HepG2 (cell line): ENCODE measurements around the gene TESK1. TPM values are rescaled to one million over a fixed set of nuclear protein-coding genes. Genes with fewer than 3 reads are reported as not detected.

Experiments
- ATAC-seq: fragments of 200-7000 bp; cut with Tn5 transposase; 3 replicates; pipeline ENCODE4 v1.9.1; 2020; ENCODE audit warnings: mild to moderate bottlenecking, moderate library complexity
- BruUV-seq: library from RNA; stranded (reverse); fragments of 400-500 nt; replicated peaks from 2 replicates; lab custom pipeline; 2021; lab: Mats Ljungman, UMichigan
- CTCF ChIA-PET: fragments of 300-600 bp; formaldehyde crosslinking; extraction: SDS; loops from one replicate; lab custom pipeline; 2021; ENCODE audit warnings: low total read pairs, inconsistent platforms, low intra/inter-chr PET ratio; lab: Yijun Ruan, JAX
- POLR2A ChIA-PET: fragments of 350-600 bp; sonication (Branson Sonifier 250); formaldehyde crosslinking; loops from one replicate; lab custom pipeline; 2020; ENCODE audit warnings: antibody characterized with exemption, inconsistent platforms; lab: Yijun Ruan, JAX
- DNase-seq: peaks from one replicate; pipeline ENCODE4 v3.0.0-alpha.2; 2015; ENCODE audit warnings: low spot score
- FAIRE-seq: peaks from 3 replicates; lab custom pipeline; 2011; peaks lifted over from hg19 to GRCh38; lab: Jason Lieb, UNC
- H2AFZ ChIP-seq: one replicate; pipeline ENCODE4 v1.6.1; 2011; ENCODE audit warnings: low read length, inconsistent platforms
- H3K27ac ChIP-seq: fragments of 300-600 bp; 3 replicates; pipeline ENCODE4 v1.8.0; 2011; ENCODE audit warnings: mixed run types, mild to moderate bottlenecking, mixed read lengths, low read length, inconsistent platforms; ENCODE audit not compliant: insufficient read depth; ENCODE audit errors: extremely low read length
- H3K27me3 ChIP-seq, 2 experiments: fragments of 200-600 bp in 1 of 2; 2 replicates in 1 of 2; 3 replicates in 1 of 2; pipeline versions ENCODE4 v1.6.0 to v1.8.0; 2011; ENCODE audit warnings: low read length in 2 of 2, mild to moderate bottlenecking in 2 of 2, moderate library complexity in 2 of 2, inconsistent platforms in 1 of 2; ENCODE audit not compliant: insufficient read depth in 2 of 2, control insufficient read depth in 1 of 2
- H3K36me3 ChIP-seq, 2 experiments: fragments of 200-600 bp in 1 of 2; replicated peaks in 1 of 2; 2 replicates in 1 of 2; 3 replicates in 1 of 2; pipeline versions ENCODE4 v1.5.1 to v1.8.0; 2011; ENCODE audit warnings: low read length in 2 of 2, inconsistent platforms in 1 of 2; ENCODE audit not compliant: insufficient read depth in 2 of 2, control insufficient read depth in 1 of 2
- H3K4me1 ChIP-seq: 2 replicates; pipeline ENCODE4 v1.5.1; 2012; ENCODE audit warnings: low read length, inconsistent platforms; ENCODE audit not compliant: insufficient read depth
- H3K4me2 ChIP-seq: 2 replicates; pipeline ENCODE4 v1.6.0; 2011; ENCODE audit warnings: low read depth, low read length, inconsistent platforms
- H3K4me3 ChIP-seq, 3 experiments: fragments of 200-600 bp in 1 of 3; sonication (generic), shearing (Covaris generic) in 1 of 3; replicated peaks in 1 of 3; 2 replicates each; pipeline ENCODE4 v1.5.1; 2011 to 2016; ENCODE audit warnings: low read length in 3 of 3, inconsistent platforms in 2 of 3, low read depth in 2 of 3, mild to moderate bottlenecking in 2 of 3, control low read depth in 1 of 3, mixed read lengths in 1 of 3; ENCODE audit not compliant: insufficient read depth in 1 of 3
- H3K79me2 ChIP-seq: one replicate; pipeline ENCODE4 v1.6.1; 2011; ENCODE audit warnings: low read length, inconsistent platforms; ENCODE audit not compliant: insufficient read depth
- H3K9ac ChIP-seq: 2 replicates; pipeline ENCODE4 v1.6.0; 2011; ENCODE audit warnings: mild to moderate bottlenecking, low read depth, low read length, inconsistent platforms; ENCODE audit not compliant: insufficient read depth
- H3K9me3 ChIP-seq: 2 replicates; pipeline ENCODE4 v1.5.1; 2012; ENCODE audit warnings: mild to moderate bottlenecking, low read length
- H4K20me1 ChIP-seq: 2 replicates; pipeline ENCODE4 v1.6.0; 2011; ENCODE audit warnings: inconsistent platforms, mild to moderate bottlenecking, low read length, moderate library complexity; ENCODE audit not compliant: insufficient read depth
- CHD4 ChIP-seq: fragments of 200-600 bp; sonication (generic); IDR thresholded peaks from 2 replicates; pipeline ENCODE4 v1.7.0; 2017; ENCODE audit warnings: mild to moderate bottlenecking, low read length, borderline replicate concordance
- ERF ChIP-seq: IDR thresholded peaks from 2 replicates; pipeline ENCODE4 v1.6.1; 2018; ENCODE audit warnings: missing biosample characterization, missing genetic modification reagents
- FOXP1 ChIP-seq, 2 experiments: fragments of 450-650 bp in 1 of 2; IDR thresholded peaks; 2 replicates each; pipeline ENCODE4 v1.6.1; 2017 to 2018; ENCODE audit warnings: antibody characterized with exemption in 1 of 2
- JARID2 ChIP-seq: sonication (generic); formaldehyde crosslinking; IDR thresholded peaks from 2 replicates; pipeline ENCODE4 v1.8.1; 2023; ENCODE audit warnings: missing genetic modification reagents, inconsistent platforms; ENCODE audit not compliant: insufficient replicate concordance
- REPIN1 ChIP-seq: sonication (generic); formaldehyde crosslinking; IDR thresholded peaks from 2 replicates; pipeline ENCODE4 v1.8.0; 2022; ENCODE audit warnings: missing genetic modification reagents, low read depth, mild to moderate bottlenecking, borderline replicate concordance
- ZFP91 ChIP-seq: sonication (generic); formaldehyde crosslinking; IDR thresholded peaks from 2 replicates; pipeline ENCODE4 v1.9.0; 2022; ENCODE audit warnings: missing genetic modification reagents, mild to moderate bottlenecking, borderline replicate concordance
- ZNF251 ChIP-seq: sonication (generic); formaldehyde crosslinking; IDR thresholded peaks from 2 replicates; pipeline ENCODE4 v1.9.0; 2021; ENCODE audit warnings: mild to moderate bottlenecking, missing genetic modification reagents
- WGBS: methylation state at CpG from one replicate; pipeline ENCODE4 v1.1.6; 2017; ENCODE audit warnings: low lambda C conversion rate; 5-methylcytosine and 5-hydroxymethylcytosine counted together
- in situ Hi-C: cut with HindIII; loops from 2 replicates; pipeline ENCODE4 v1.10.0; 2017; ENCODE audit warnings: low pct_unique_long_range_greater_than_20kb; ENCODE audit not compliant: extremely low pct_ligation_motif_present
- intact Hi-C: fragments of 100-400 bp; cut with micrococcal nuclease; formaldehyde crosslinking; loops from one replicate; pipeline ENCODE4 v1.10.0; 2022; ENCODE audit not compliant: unreplicated experiment
- polyA plus RNA-seq, 8 experiments: library from polyadenylated mRNA; depleted of rRNA in 3 of 8; stranded (reverse) in 7 of 8; unstranded in 1 of 8; fragments of >200 nt; fragmentation: Illumina TruSeq in 4 of 8; extraction: Trizol in 4 of 8; gene quantifications; 2 replicates each; pipeline versions ENCODE4 v1.2.1 to v1.2.3, GENCODE V29; 2011 to 2016; ENCODE audit warnings: low read depth in 4 of 8, missing spikeins in 1 of 8, mixed read lengths in 1 of 8; ENCODE audit not compliant: insufficient read depth in 1 of 8
- total RNA-seq, 5 experiments: library from RNA; depleted of rRNA; stranded (reverse); fragments of >200 nt; fragmentation: Illumina TruSeq; extraction: Trizol; gene quantifications; 2 replicates each; pipeline ENCODE4 v1.2.3, GENCODE V29; 2016; ENCODE audit warnings: low read depth in 1 of 5

Gene TESK1
- total and polyA plus RNA-seq, 2 of the 13 experiments (the other 11 are each of a cell fraction or from before 2014, with no cell fraction given), result 7.3 to 13.6 TPM

GRCh38 chr9:35569206-35569605, 35.9 kb upstream of the TESK1 start:
- no TSS peak for BruUV-seq
- Histone ChIP-seq H3K4me3 (no peak overlapping the region), H3K27ac (no peak overlapping the region), H4K20me1 (no peaks in the 10 kb centered on the region), H3K27me3 (no peaks in the 10 kb centered on the region), H3K9me3 (no peaks in the 10 kb centered on the region), H3K79me2 (no peaks in the 10 kb centered on the region), H3K4me1 (peaks cover 1% of the 10 kb centered on the region), H3K9ac (no peak overlapping the region), H3K4me2 (no peak overlapping the region), H2AFZ (no peak overlapping the region), H3K36me3 (no peaks in the 10 kb centered on the region)
- ChIA-PET CTCF (no interaction called here), POLR2A (no interaction called here)
- FAIRE-seq (no peak), ATAC-seq (no peak), DNase-seq (no peak)
- WGBS, result 96% methylated on average over 5 of the region's 5 CpGs
- intact Hi-C loops (no loop called here), in situ Hi-C loops (no loop called here)
- TF ChIP-seq JARID2 (no peak), REPIN1 (CRISPR knock-in tag) (no peak), ERF (CRISPR knock-in tag) (no peak), ZNF251 (CRISPR knock-in tag) (no peak), ZFP91 (CRISPR knock-in tag) (no peak), CHD4 (no peak), FOXP1 (IDR thresholded peaks at IDR 0.05) (no peak), FOXP1 (CRISPR knock-in tag; IDR thresholded peaks at IDR 0.05) (no peak)
